SIG-M5 treated with dmso at 0.1 percent for 504 hours (cell line): Measurements from ENCODE around the gene IFI27L1.
A peak's percentile ranks its signal among the peaks of the same experiment; 100 is the strongest.
"Not testable (repeated sequence)": the region's sequence is repeated elsewhere in the genome, so short reads cannot be mapped to it uniquely, and the experiment has no call there.

ENCODE experiments used
- DNase-seq: peaks from one replicate; lab custom pipeline; 2025; ENCODE audit not compliant: unreplicated experiment; lab: John Stamatoyannopoulos, UW

Gene IFI27L1

GRCh38 chr14:94047581-94047980 lies 33.5 kb upstream of the IFI27L1 start:
- no peak for DNase-seq

- DNase-seq = no peak
Measured at GRCh38 chr14:94048691-94049624, 32.2 kb upstream of the IFI27L1 start.

DNA sequence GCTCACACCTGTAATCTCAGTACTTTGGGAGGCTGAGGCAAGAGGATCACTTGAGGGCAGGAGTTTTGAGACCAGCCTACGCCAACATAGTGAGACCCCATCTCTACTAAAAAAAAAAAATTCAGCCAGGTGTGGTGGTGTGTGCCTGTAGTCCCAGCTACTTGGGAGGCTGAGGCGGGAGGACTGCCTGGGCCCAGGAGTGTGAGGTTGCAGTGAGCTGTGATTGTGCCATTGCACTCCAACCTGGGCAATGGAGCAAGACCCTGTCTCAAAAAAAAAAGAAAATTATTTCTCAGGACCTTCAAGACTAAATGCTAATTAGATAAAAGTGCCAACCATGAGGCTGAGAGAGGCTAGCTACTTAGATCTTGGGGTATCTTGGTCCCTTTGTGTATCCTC lies 31.5 kb upstream of the IFI27L1 start:
- no peak for DNase-seq

DNA sequence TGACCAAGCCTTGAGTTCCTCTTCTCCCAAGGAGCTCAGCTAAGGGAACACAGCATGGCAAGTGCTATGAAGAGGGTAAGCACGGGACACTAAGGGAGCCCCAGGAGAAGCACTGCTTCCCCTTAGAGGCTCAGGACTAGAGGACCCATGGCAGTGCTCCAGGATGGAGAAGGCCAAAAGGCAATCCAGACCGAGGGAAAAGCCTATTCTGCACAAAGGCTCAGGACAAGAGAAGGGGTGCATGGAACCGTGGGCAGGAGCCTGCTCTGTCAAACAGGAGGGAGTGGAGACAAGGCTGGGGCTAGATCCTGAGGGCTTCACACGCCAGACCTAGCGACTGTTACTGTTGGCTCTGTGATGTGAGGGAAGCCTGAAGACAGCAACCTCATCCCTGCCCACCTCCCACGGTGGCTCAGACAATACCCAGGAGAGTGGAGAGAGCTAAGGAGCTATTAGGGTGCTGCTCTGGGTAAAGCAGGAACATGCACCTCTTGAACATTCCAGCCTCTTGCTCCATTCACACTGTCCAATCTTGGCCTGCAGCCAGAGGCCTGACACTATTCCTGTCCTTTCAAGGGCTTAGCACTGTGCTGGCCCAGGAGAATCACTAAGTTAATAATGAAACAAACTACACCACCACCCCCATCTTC lies 30.8 kb upstream of the IFI27L1 start:
- no peak for DNase-seq

- DNase-seq = peak; percentile 2
Measured at GRCh38 chr14:94051115-94051514, 30.0 kb upstream of the IFI27L1 start.

DNA sequence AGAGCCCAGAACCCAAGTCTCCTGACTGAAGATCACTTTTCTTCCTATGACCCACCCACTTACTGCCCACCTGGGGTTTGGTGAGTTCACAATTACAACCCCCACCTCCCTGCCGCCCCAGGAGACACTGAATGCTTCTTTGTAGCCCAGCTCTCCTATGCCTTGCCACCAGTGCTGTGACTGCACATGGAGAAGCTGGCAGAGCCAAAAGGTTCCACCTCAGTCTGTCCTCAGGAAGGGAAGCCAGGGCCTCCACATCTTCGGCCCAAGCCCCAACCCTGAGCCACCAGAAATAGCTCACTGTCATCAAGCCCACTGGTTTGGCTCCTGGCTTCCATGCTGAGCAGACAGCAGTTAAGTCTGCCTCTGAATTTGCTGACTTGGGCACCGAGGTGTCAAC lies 29.3 kb upstream of the IFI27L1 start:
- no peak for DNase-seq

GRCh38 chr14:94052199-94052598 lies 28.9 kb upstream of the IFI27L1 start:
- DNase-seq = no peak

- no peak for DNase-seq
Measured at GRCh38 chr14:94052662-94053061, 28.4 kb upstream of the IFI27L1 start.

DNA sequence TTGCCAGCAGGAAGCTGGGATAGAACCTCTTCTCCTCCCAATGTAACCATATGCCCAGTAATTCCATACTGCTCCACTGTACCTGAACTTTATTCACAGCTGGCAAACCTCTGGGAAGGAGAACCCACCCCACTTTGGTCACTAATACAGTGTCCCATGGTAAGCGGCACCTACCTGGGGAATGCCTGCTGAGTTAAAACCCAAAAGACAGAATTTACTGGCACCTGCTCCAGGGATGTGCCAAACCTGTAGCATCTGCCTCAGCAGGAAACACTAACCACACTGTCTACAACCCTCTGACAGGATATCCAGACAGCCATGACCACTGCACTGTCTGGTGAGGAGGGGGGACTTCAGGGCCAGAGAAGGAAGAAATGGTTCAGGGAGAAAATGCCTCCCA lies 26.7 kb upstream of the IFI27L1 start:
- DNase-seq = no peak

- DNase-seq = no peak
Measured at GRCh38 chr14:94054936-94055335, 26.2 kb upstream of the IFI27L1 start.

DNA sequence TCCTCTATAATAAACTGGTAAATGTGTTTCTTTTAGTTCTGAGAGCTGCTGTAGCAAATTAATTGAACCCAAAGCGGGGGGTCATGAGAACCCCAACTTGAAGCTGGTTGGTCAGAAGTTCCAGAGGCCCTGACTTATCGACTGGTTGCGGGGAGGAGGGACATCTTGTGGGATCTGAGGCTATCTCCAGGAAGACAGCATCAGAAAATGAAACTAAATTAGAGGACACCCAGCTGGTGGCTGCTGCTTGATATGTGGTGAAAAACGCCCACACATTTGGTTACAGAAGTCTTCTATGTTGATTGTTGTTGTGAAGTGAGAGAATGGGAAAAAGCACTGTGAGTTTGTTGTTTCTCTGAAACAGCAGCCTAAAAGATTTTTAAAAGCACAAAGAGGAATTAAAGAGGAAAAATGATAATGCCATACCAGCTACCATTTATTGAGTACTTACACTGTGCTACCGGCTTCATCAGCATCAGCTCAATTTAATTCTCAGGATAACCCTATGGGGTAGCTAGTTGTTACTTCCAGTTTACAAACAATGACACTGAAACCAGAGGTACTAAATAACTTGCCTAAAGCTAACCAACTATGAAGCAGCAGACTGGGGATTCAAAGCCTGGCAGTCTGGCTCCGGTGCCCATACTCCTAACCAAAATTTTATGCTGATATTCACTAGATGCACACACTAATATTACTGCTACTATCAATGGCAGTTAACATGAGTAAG lies 24.4 kb upstream of the IFI27L1 start:
- no peak for DNase-seq

GRCh38 chr14:94058128-94058673 lies 22.9 kb upstream of the IFI27L1 start:
- no peak for DNase-seq

DNA sequence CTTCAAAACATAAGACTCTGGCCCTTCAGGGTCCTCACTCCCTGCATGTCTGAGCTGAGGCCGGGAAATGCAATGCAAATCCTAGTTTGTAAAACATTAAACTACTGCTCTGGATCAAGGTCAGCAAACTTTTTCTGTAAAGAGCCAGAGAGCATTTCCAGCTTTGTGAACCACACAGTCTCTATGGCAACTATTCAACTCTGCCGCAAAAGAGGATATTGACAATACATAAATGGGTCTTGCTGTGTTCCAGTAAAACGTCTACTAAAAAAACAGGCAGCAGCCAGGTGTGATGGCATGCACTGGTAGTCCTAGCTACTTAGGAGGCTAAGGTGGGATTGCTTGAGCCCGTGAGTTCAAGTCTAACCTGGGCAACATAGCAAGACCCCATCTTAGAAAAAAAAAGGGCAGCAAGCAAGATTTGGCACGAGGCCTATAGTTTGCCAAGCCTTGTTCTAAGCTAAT lies 22.4 kb upstream of the IFI27L1 start:
- no peak for DNase-seq

GRCh38 chr14:94059998-94060397 lies 21.1 kb upstream of the IFI27L1 start:
- DNase-seq = no peak

GRCh38 chr14:94062344-94062940 lies 18.7 kb upstream of the IFI27L1 start:
- no peak for DNase-seq

- DNase-seq = no peak
Measured at GRCh38 chr14:94066089-94066676, 14.9 kb upstream of the IFI27L1 start.

GRCh38 chr14:94072076-94072475 lies 9.0 kb upstream of the IFI27L1 start:
- not testable (repeated sequence) for DNase-seq

GRCh38 chr14:94074534-94074933 lies 6.6 kb upstream of the IFI27L1 start:
- no peak for DNase-seq

GRCh38 chr14:94075008-94075407 lies 6.1 kb upstream of the IFI27L1 start:
- no peak for DNase-seq

DNA sequence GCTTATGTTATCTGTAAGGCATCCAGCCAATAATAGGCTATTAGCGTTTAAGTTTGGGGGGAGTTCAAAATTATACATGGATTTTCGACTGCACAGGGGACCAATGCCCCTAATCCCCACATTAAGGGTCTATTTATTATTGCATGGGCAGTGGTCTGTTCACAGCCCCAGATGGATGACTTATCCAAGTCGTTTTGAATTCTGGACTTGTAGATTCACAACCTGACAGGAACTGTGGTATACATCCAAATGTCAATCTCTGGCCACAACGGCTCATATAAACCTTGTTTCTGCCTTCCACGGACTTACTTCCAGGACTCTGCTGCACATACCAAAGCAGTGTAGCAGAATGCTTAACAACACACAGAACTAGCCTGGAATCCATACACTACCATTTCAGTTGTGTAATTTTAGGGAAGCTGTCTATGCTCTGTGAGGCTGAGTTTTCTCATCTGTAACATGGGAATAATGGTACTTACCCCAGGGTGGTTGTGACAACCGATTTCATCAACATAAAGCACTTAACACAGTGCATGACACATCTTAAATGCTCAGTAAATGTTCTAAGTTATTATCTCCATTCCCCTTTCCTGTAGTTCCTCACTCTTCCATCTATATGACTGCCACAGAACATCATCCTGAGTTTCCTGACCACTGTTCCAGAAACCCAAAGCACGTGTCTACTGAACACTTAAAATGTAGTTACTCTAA lies 3.8 kb upstream of the IFI27L1 start:
- no peak for DNase-seq
